Stimulated activated naive B cell treated with anti-CD40 and anti-IgM and Interleukin-4, amounts not matched to agents 10 μg/mL and 1 μg/mL and 100 μg/mL, for 72 hours (primary cell): Measurements from ENCODE around the gene PLCB2.

Experiments
- ATAC-seq, 2 donors: fragments of 150-1000 bp; cut with Tn5 transposase; replicated peaks; 2 replicates each; pipeline ENCODE4 v1.10.0; 2021; ENCODE audit warnings: moderate library complexity in 1 of 2
- DNase-seq: peaks from one replicate; pipeline ENCODE4 v3.0.0; 2021
- H3K27ac Mint-ChIP-seq: one replicate; pipeline ENCODE4 v1.8.0; 2022; ENCODE audit warnings: mild to moderate bottlenecking, mixed read lengths
- H3K27me3 Mint-ChIP-seq, 2 donors: one replicate each; pipeline ENCODE4 v1.8.0; 2022; ENCODE audit warnings: mixed read lengths in 2 of 2
- H3K36me3 Mint-ChIP-seq, 2 donors: one replicate each; pipeline ENCODE4 v1.8.0; 2022; ENCODE audit warnings: mixed read lengths in 2 of 2, mild to moderate bottlenecking in 1 of 2
- H3K4me1 Mint-ChIP-seq, 2 donors: one replicate each; pipeline ENCODE4 v1.8.0; 2022; ENCODE audit warnings: mixed read lengths in 2 of 2, mild to moderate bottlenecking in 1 of 2
- H3K4me3 Mint-ChIP-seq, 2 donors: one replicate each; pipeline ENCODE4 v1.8.0; 2022; ENCODE audit warnings: mild to moderate bottlenecking in 2 of 2, mixed read lengths in 2 of 2, moderate library complexity in 1 of 2
- H3K9me3 Mint-ChIP-seq, 2 donors: one replicate each; pipeline ENCODE4 v1.8.0; 2022; ENCODE audit warnings: mixed read lengths in 2 of 2, mild to moderate bottlenecking in 1 of 2

PLCB2 gene

GRCh38 chr15:40250771-40251483 lies 56.8 kb downstream of the PLCB2 start:
- ATAC-seq: no peak
- H3K27me3 Mint-ChIP-seq: peaks cover 32 to 44% of the 10 kb centered on the region in 2 donors
- no peak for DNase-seq
- no peak overlapping the region for H3K4me3 Mint-ChIP-seq
- no peaks in the 10 kb centered on the region for H3K36me3 Mint-ChIP-seq
- no peak overlapping the region for H3K27ac Mint-ChIP-seq
- no peaks in the 10 kb centered on the region for H3K9me3 Mint-ChIP-seq
- H3K4me1 Mint-ChIP-seq: peaks cover 8 to 12% of the 10 kb centered on the region in 2 donors

- no peak for DNase-seq
- Mint-ChIP-seq H3K4me3 (no peak overlapping the region), H3K9me3 (no peaks in the 10 kb centered on the region), H3K4me1 (peaks cover 8 to 12% of the 10 kb centered on the region in 2 donors), H3K27ac (no peak overlapping the region), H3K27me3 (peaks cover 32 to 44% of the 10 kb centered on the region in 2 donors), H3K36me3 (no peaks in the 10 kb centered on the region)
- ATAC-seq: no peak
Observed at GRCh38 chr15:40250304-40250656, 57.5 kb downstream of the PLCB2 start.

GRCh38 chr15:40249477-40250303 lies 58.0 kb downstream of the PLCB2 start:
- no peak for ATAC-seq
- no peak overlapping the region for H3K4me3 Mint-ChIP-seq

GRCh38 chr15:40248006-40248783 lies 59.5 kb downstream of the PLCB2 start:
- Mint-ChIP-seq H3K4me1 (peaks cover 4 to 5% of the 10 kb centered on the region in 2 donors), H3K27ac (no peak overlapping the region), H3K27me3 (peaks cover 21 to 27% of the 10 kb centered on the region in 2 donors), H3K9me3 (no peaks in the 10 kb centered on the region), H3K36me3 (no peaks in the 10 kb centered on the region), H3K4me3 (no peak overlapping the region)
- ATAC-seq (no peak), DNase-seq (no peak)

More at GRCh38 chr15:40249477-40250303, 58.0 kb downstream of the PLCB2 start:
- H3K27ac Mint-ChIP-seq: no peak overlapping the region
- H3K4me1 Mint-ChIP-seq: peaks cover 8 to 12% of the 10 kb centered on the region in 2 donors
- no peak for DNase-seq
- H3K36me3 Mint-ChIP-seq: no peaks in the 10 kb centered on the region
- no peaks in the 10 kb centered on the region for H3K9me3 Mint-ChIP-seq
- H3K27me3 Mint-ChIP-seq: peaks cover 32 to 42% of the 10 kb centered on the region in 2 donors

GRCh38 chr15:40247406-40247971 lies 60.2 kb downstream of the PLCB2 start:
- ATAC-seq: no peak
- DNase-seq: no peak
- Mint-ChIP-seq H3K4me3 (no peak overlapping the region), H3K4me1 (no peaks in the 10 kb centered on the region), H3K9me3 (no peaks in the 10 kb centered on the region), H3K36me3 (no peaks in the 10 kb centered on the region), H3K27ac (no peak overlapping the region), H3K27me3 (peaks cover 17 to 22% of the 10 kb centered on the region in 2 donors)

GRCh38 chr15:40246496-40247280 lies 61.0 kb downstream of the PLCB2 start:
- H3K27ac Mint-ChIP-seq: no peak overlapping the region

DNA sequence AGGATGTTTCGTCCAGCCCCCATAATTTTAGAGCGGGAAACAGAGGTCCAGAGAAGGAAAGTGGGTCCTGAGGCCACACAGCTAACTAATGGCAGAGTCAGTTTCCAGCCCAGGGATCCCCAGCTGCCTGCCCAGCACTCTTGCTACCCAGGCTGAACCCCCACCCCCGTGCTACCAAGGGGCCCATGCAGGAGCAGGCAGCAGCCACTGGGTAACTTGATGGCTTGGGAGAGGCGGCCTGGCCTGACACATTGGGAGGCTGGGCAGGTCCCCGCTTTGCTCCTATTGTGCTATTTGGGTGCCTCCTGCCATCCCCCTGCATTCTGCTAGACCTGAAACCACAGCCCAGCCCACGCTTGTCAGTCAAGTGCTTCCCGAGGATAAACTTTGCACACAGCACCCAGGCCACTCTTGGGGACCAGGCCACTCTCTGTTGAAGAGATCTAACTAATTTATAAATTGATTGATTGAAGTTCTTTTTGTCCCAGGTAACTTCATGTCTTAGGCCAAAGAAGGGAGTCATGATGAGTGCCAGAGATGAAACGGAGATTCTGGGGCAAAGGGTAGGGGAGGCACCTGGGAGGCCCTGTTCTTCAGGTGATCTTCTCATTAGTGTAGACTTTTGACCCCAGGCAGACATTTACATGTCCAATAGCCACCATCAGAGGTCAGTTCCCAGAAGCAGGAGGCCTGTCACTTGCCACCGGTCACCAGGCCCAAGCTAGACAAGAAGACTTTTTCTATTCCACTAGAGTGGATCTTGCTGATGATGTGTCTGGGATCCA lies 61.9 kb downstream of the PLCB2 start:
- Mint-ChIP-seq H3K9me3 (no peaks in the 10 kb centered on the region), H3K36me3 (no peaks in the 10 kb centered on the region), H3K27me3 (peaks cover 6 to 10% of the 10 kb centered on the region in 2 donors), H3K4me3 (no peak overlapping the region), H3K4me1 (no peaks in the 10 kb centered on the region), H3K27ac (peak overlapping the region; percentile 39)
- ATAC-seq: no peak
- no peak for DNase-seq

More at GRCh38 chr15:40246496-40247280, 61.0 kb downstream of the PLCB2 start:
- no peak overlapping the region for H3K4me3 Mint-ChIP-seq
- no peaks in the 10 kb centered on the region for H3K9me3 Mint-ChIP-seq
- ATAC-seq (no peak), DNase-seq (no peak)
- no peaks in the 10 kb centered on the region for H3K4me1 Mint-ChIP-seq
- no peaks in the 10 kb centered on the region for H3K36me3 Mint-ChIP-seq
- H3K27me3 Mint-ChIP-seq: peaks cover 14 to 16% of the 10 kb centered on the region in 2 donors

GRCh38 chr15:40244961-40245523 lies 62.7 kb downstream of the PLCB2 start:
- no peak overlapping the region for H3K27ac Mint-ChIP-seq

GRCh38 chr15:40243126-40243810 lies 64.5 kb downstream of the PLCB2 start:
- ATAC-seq: no peak
- Mint-ChIP-seq H3K27ac (no peak overlapping the region), H3K4me3 (no peak overlapping the region), H3K27me3 (peaks cover 7 to 20% of the 10 kb centered on the region in 2 donors), H3K9me3 (no peaks in the 10 kb centered on the region), H3K36me3 (no peaks in the 10 kb centered on the region), H3K4me1 (peaks cover 8 to 16% of the 10 kb centered on the region in 2 donors)
- DNase-seq: no peak

More at GRCh38 chr15:40244961-40245523, 62.7 kb downstream of the PLCB2 start:
- H3K27me3 Mint-ChIP-seq: peaks cover 3 to 13% of the 10 kb centered on the region in 2 donors
- ATAC-seq (no peak), DNase-seq (no peak)
- no peak overlapping the region for H3K4me3 Mint-ChIP-seq
- H3K4me1 Mint-ChIP-seq: no peaks in the 10 kb centered on the region
- H3K36me3 Mint-ChIP-seq: no peaks in the 10 kb centered on the region
- no peaks in the 10 kb centered on the region for H3K9me3 Mint-ChIP-seq

- no peaks in the 10 kb centered on the region for H3K9me3 Mint-ChIP-seq
- no peak overlapping the region for H3K4me3 Mint-ChIP-seq
- peaks cover 11 to 20% of the 10 kb centered on the region in 2 donors for H3K4me1 Mint-ChIP-seq
- H3K27ac Mint-ChIP-seq: peak overlapping the region; percentile 70
- no peaks in the 10 kb centered on the region for H3K36me3 Mint-ChIP-seq
- ATAC-seq (no peak), DNase-seq (no peak)
- peaks cover 7 to 20% of the 10 kb centered on the region in 2 donors for H3K27me3 Mint-ChIP-seq
Observed at GRCh38 chr15:40242601-40243000, 65.1 kb downstream of the PLCB2 start.

- H3K4me1 Mint-ChIP-seq: peaks cover 11 to 20% of the 10 kb centered on the region in 2 donors
Observed at GRCh38 chr15:40242213-40242599, 65.5 kb downstream of the PLCB2 start.

More at GRCh38 chr15:40242213-40242599, 65.5 kb downstream of the PLCB2 start:
- no peaks in the 10 kb centered on the region for H3K36me3 Mint-ChIP-seq
- no peak overlapping the region for H3K27ac Mint-ChIP-seq
- no peaks in the 10 kb centered on the region for H3K9me3 Mint-ChIP-seq
- no peak for DNase-seq
- H3K4me3 Mint-ChIP-seq: no peak overlapping the region
- H3K27me3 Mint-ChIP-seq: peaks cover 7 to 20% of the 10 kb centered on the region in 2 donors
- no peak for ATAC-seq
